ENCODE data around the gene LHX6. TPM values are rescaled to one million over a fixed set of nuclear protein-coding genes. Genes with fewer than 3 reads are reported as not detected.

LHX6 gene
- total RNA-seq, 2 experiments from 2014 or later, result 0.07 to 0.22 TPM

DNA sequence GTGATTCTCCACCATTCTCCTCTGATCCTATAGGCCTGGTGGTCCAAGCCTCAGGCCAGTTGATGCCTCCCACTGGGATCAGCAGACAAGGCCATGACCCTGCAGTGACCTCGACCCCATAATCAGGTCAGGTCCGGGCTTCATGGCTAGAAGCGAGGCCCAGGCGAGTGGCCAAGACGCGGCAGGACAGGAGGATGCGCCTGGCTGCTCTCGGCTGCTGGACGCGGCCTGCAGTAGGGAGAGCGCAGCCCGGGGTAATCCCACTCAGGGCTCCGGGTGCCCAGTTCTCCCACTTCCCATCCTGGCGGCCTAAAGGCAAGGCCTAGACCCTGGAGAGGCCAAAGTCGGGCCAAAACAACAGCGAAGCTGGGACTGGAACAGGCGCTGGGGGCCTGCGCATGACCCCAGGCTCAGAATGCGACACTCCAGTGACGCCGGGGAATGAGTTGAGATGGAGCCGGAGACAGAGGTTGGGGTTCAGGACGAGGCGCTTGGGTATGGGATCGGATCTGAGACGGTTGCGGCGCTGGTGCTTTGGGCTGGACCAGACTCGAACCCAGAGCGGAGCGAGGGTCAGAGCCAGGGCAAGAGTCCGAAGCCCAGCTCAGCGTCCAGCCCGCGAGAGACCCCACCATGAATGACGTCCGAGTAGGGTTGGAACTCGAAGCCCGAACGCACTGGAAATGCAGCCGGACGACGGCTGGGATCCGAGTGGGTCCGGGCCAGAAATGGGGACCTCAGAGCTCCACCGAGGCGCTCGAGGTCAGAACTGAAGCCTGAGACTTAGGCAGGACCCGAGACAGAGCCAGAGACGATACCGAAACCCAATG, 3.2 kb downstream of the LHX6 start:
- H3K9me3 Mint-ChIP-seq, result no peaks in the 10 kb centered on the region
- H3K27ac Mint-ChIP-seq, result no peak overlapping the region
- DNase-seq (no peak), ATAC-seq (no peak)
- no peaks in the 10 kb centered on the region for H3K36me3 Mint-ChIP-seq (ENCODE audit: low read depth)
- peaks cover 2% of the 10 kb centered on the region for H3K4me1 Mint-ChIP-seq (ENCODE audit: low read depth)
- peaks cover 49% of the 10 kb centered on the region for H3K27me3 Mint-ChIP-seq
- TF ChIP-seq, protein P1, sequence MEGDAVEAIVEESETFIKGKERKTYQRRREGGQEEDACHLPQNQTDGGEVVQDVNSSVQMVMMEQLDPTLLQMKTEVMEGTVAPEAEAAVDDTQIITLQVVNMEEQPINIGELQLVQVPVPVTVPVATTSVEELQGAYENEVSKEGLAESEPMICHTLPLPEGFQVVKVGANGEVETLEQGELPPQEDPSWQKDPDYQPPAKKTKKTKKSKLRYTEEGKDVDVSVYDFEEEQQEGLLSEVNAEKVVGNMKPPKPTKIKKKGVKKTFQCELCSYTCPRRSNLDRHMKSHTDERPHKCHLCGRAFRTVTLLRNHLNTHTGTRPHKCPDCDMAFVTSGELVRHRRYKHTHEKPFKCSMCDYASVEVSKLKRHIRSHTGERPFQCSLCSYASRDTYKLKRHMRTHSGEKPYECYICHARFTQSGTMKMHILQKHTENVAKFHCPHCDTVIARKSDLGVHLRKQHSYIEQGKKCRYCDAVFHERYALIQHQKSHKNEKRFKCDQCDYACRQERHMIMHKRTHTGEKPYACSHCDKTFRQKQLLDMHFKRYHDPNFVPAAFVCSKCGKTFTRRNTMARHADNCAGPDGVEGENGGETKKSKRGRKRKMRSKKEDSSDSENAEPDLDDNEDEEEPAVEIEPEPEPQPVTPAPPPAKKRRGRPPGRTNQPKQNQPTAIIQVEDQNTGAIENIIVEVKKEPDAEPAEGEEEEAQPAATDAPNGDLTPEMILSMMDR (IDR thresholded peaks at IDR 0.05), result no peak
- ChIA-PET POLR2A (interaction anchor here (0.5 to 1.4 kb wide), 2 partner anchors 9 to 716 kb away, joined by 3 to 4 read pairs; no protein-coding TSS in a partner anchor), CTCF (no interaction called here)
- H3K4me3 Mint-ChIP-seq, result no peak overlapping the region
- intact Hi-C loops (cut with micrococcal nuclease), result no loop called here

DNA sequence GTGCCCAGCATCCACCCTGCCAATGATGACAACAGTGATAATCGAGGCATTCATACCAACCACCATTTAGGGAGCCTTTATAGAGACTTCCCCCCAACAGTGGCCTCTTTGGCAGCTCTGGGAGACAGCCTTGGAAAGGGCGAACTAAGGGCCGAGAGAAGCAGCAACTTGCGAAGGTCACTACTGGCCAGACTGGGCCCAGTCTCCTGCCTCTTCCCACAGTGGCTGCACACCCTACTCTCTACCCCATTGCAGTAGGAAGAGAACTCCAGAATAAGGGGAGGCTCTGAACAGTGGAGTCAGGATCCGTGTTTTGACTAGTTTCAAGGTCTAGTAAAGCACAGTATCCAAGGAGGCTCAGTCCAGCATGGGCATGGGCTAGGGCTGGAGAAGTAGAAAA, 5.3 kb downstream of the LHX6 start:
- TF ChIP-seq, protein P1 (IDR thresholded peaks at IDR 0.05), result no peak
- DNase-seq (no peak), ATAC-seq (no peak)
- no peaks in the 10 kb centered on the region for H3K9me3 Mint-ChIP-seq
- H3K36me3 Mint-ChIP-seq (ENCODE audit: low read depth), result no peaks in the 10 kb centered on the region
- CTCF ChIA-PET, result interaction anchor here (0.9 to 1.3 kb wide), 2 partner anchors 43 to 99 kb away, joined by 3 read pairs; no protein-coding TSS in a partner anchor
- POLR2A ChIA-PET, result no interaction called here
- intact Hi-C loops (cut with micrococcal nuclease), result no loop called here
- peaks cover 70% of the 10 kb centered on the region for H3K27me3 Mint-ChIP-seq
- no peak overlapping the region for H3K27ac Mint-ChIP-seq
- no peak overlapping the region for H3K4me3 Mint-ChIP-seq
- H3K4me1 Mint-ChIP-seq (ENCODE audit: low read depth), result peaks cover 18% of the 10 kb centered on the region

DNA sequence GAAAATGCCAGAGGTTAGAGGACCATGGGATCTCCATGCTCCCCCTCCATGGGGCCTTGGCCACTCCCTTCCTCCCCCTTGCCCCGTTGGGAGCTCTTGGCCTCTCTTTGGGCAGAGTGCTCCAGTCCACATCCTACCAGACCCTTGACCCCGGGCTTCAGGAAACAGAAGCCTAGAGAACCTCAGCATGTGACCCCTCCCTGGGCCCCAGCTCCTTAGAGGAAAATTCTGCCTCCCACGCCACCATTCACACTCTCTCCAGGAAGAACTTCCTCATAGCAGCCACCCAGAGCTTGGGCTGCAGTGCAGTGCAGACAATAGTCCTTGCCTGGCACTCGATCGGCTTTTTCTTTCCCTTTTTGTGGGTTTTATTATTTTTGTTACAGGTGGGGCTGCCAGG, 6.0 kb downstream of the LHX6 start:
- Mint-ChIP-seq H3K9me3 (no peaks in the 10 kb centered on the region), H3K4me1 (ENCODE audit: low read depth) (peaks cover 24% of the 10 kb centered on the region), H3K36me3 (ENCODE audit: low read depth) (no peaks in the 10 kb centered on the region), H3K27me3 (peaks cover 73% of the 10 kb centered on the region), H3K4me3 (no peak overlapping the region), H3K27ac (no peak overlapping the region)
- TF ChIP-seq, protein P1 (IDR thresholded peaks at IDR 0.05), result no peak
- intact Hi-C loops (cut with micrococcal nuclease), result no loop called here
- DNase-seq, result no peak
- ChIA-PET CTCF (interaction anchor here (0.6 to 1.3 kb wide), 3 partner anchors 10 to 99 kb away, joined by 3 read pairs; no protein-coding TSS in a partner anchor), POLR2A (interaction anchor here (1.3 kb wide), 1 partner anchor 15 kb away, joined by 3 read pairs; no protein-coding TSS in a partner anchor)
- ATAC-seq, result no peak

DNA sequence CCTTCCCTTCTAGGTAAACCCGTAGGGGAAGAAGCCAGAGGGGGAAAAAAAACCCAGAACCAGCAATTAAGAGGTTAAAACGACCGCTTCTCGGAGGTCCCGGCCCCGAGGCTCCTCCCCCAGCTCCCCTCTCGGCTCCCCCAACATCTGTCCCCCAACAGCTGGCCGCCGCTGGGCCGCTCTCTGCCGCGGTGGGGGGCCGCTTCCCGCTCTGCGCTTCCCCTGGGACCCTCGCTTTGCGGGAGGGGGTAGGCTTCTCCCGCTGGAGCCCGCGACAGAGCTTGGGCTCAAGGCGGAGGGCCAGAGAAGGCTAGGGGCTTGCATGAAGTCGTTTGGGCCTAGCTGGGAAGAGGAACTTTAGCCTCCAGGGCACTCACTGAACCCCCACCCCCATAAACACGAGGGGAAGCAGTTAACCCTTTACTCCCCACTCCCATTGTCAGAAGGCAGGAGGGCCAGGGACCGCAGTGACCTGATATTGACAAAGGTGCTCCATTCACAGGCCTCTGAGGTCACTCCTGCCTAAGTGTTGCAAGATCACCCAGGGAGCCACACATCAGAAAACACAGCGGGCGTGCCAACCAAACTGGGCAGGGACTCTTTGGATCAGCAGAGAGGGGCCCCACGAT, 7.5 kb downstream of the LHX6 start:
- ChIA-PET CTCF (interaction anchor here (0.6 to 1.0 kb wide), 2 partner anchors 129 to 663 kb away, joined by 3 read pairs; no protein-coding TSS in a partner anchor), POLR2A (no interaction called here)
- TF ChIP-seq, protein P1 (IDR thresholded peaks at IDR 0.05), result no peak
- ATAC-seq (no peak), DNase-seq (no peak)
- intact Hi-C loops (cut with micrococcal nuclease), result no loop called here
- Mint-ChIP-seq H3K4me3 (no peak overlapping the region), H3K4me1 (ENCODE audit: low read depth) (peaks cover 22% of the 10 kb centered on the region), H3K9me3 (no peaks in the 10 kb centered on the region), H3K27me3 (peaks cover 70% of the 10 kb centered on the region), H3K36me3 (ENCODE audit: low read depth) (no peaks in the 10 kb centered on the region), H3K27ac (no peak overlapping the region)

Measured in activated CD8-positive, alpha-beta T cell treated with anti-CD3 and anti-CD28 coated beads for 36 hours (primary cell).